HUES48 (cell line): Measurements from ENCODE around the gene CTBP2.

Experiments
- H3K27ac ChIP-seq: one replicate; pipeline ENCODE4 v1.7.0; 2013; ENCODE audit warnings: low read depth, low read length, inconsistent platforms
- H3K27me3 ChIP-seq: 2 replicates; pipeline ENCODE4 v1.6.1; 2013; ENCODE audit warnings: mild to moderate bottlenecking, low read length; ENCODE audit not compliant: control insufficient read depth, insufficient read depth
- H3K36me3 ChIP-seq: 2 replicates; pipeline ENCODE4 v1.6.1; 2013; ENCODE audit warnings: low read length; ENCODE audit not compliant: control insufficient read depth, insufficient read depth
- H3K4me1 ChIP-seq: 2 replicates; pipeline ENCODE4 v1.6.1; 2013; ENCODE audit warnings: mild to moderate bottlenecking, low read length; ENCODE audit not compliant: control insufficient read depth, insufficient read depth
- H3K4me3 ChIP-seq: 2 replicates; pipeline ENCODE4 v1.5.1; 2013; ENCODE audit warnings: mild to moderate bottlenecking, low read depth, low read length
- H3K9ac ChIP-seq: 2 replicates; pipeline ENCODE4 v1.6.1; 2013; ENCODE audit warnings: mild to moderate bottlenecking, low read depth, low read length, moderate library complexity
- H3K9me3 ChIP-seq: 2 replicates; pipeline ENCODE4 v1.6.1; 2013; ENCODE audit warnings: low read length; ENCODE audit not compliant: control insufficient read depth, insufficient read depth

Gene CTBP2

GRCh38 chr10:125021686-125022344 is 138.5 kb downstream of the CTBP2 start:
- Histone ChIP-seq H3K27me3 (no peaks in the 10 kb centered on the region), H3K36me3 (peaks cover 85% of the 10 kb centered on the region), H3K9ac (no peak overlapping the region), H3K4me3 (no peak overlapping the region), H3K9me3 (peaks cover 3% of the 10 kb centered on the region; the same call in 1 of the 2 replicates), H3K4me1 (peaks cover 2% of the 10 kb centered on the region; the same call in 1 of the 2 replicates), H3K27ac (no peak overlapping the region)

GRCh38 chr10:125020871-125021270 is 139.5 kb downstream of the CTBP2 start:
- H3K9ac ChIP-seq: no peak overlapping the region
- H3K9me3 ChIP-seq: peaks cover 3% of the 10 kb centered on the region; the same call in 1 of the 2 replicates
- H3K27me3 ChIP-seq: no peaks in the 10 kb centered on the region
- H3K4me1 ChIP-seq: peaks cover 2% of the 10 kb centered on the region; the same call in 1 of the 2 replicates
- H3K27ac ChIP-seq: no peak overlapping the region
- H3K36me3 ChIP-seq: peaks cover 83% of the 10 kb centered on the region
- H3K4me3 ChIP-seq: no peak overlapping the region

- peaks cover 3% of the 10 kb centered on the region; the same call in 1 of the 2 replicates for H3K9me3 ChIP-seq
- H3K9ac ChIP-seq: no peak overlapping the region
- H3K36me3 ChIP-seq: peaks cover 83% of the 10 kb centered on the region
- H3K27ac ChIP-seq: no peak overlapping the region
- H3K4me1 ChIP-seq: peaks cover 2% of the 10 kb centered on the region; the same call in 1 of the 2 replicates
- H3K27me3 ChIP-seq: no peaks in the 10 kb centered on the region
- no peak overlapping the region for H3K4me3 ChIP-seq
Measured at GRCh38 chr10:125020386-125020785, 140.0 kb downstream of the CTBP2 start.

GRCh38 chr10:125018576-125019143 is 141.7 kb downstream of the CTBP2 start:
- H3K9ac ChIP-seq: no peak overlapping the region
- H3K4me1 ChIP-seq: peaks cover 2% of the 10 kb centered on the region; the same call in 1 of the 2 replicates
- H3K36me3 ChIP-seq: peaks cover 82% of the 10 kb centered on the region
- H3K9me3 ChIP-seq: peaks cover 3% of the 10 kb centered on the region; the same call in 1 of the 2 replicates
- H3K4me3 ChIP-seq: no peak overlapping the region
- no peaks in the 10 kb centered on the region for H3K27me3 ChIP-seq
- H3K27ac ChIP-seq: no peak overlapping the region

GRCh38 chr10:125017547-125018298 is 142.6 kb downstream of the CTBP2 start:
- no peaks in the 10 kb centered on the region for H3K27me3 ChIP-seq
- H3K27ac ChIP-seq: no peak overlapping the region
- H3K9me3 ChIP-seq: peaks cover 3% of the 10 kb centered on the region; the same call in 1 of the 2 replicates
- H3K4me3 ChIP-seq: no peak overlapping the region
- H3K36me3 ChIP-seq: peaks cover 82% of the 10 kb centered on the region
- no peak overlapping the region for H3K9ac ChIP-seq
- H3K4me1 ChIP-seq: peaks cover 2% of the 10 kb centered on the region; the same call in 1 of the 2 replicates

- H3K36me3 ChIP-seq: peaks cover 83% of the 10 kb centered on the region
- H3K9me3 ChIP-seq: 0 out of 2 replicates have a peak, but pooled peaks cover 3% of the 10 kb centered on the region
- H3K4me3 ChIP-seq: no peak overlapping the region
- H3K27me3 ChIP-seq: no peaks in the 10 kb centered on the region
- peaks cover 2% of the 10 kb centered on the region; the same call in 1 of the 2 replicates for H3K4me1 ChIP-seq
- H3K27ac ChIP-seq: no peak overlapping the region
- H3K9ac ChIP-seq: no peak overlapping the region
Measured at GRCh38 chr10:125016611-125017202, 143.7 kb downstream of the CTBP2 start.

- Histone ChIP-seq H3K9ac (no peak overlapping the region), H3K9me3 (0 out of 2 replicates have a peak, but pooled peaks cover 3% of the 10 kb centered on the region), H3K27me3 (no peaks in the 10 kb centered on the region), H3K4me3 (no peak overlapping the region), H3K36me3 (peaks cover 77% of the 10 kb centered on the region), H3K4me1 (peaks cover 2% of the 10 kb centered on the region; the same call in 1 of the 2 replicates), H3K27ac (no peak overlapping the region)
Measured at GRCh38 chr10:125016123-125016522, 144.2 kb downstream of the CTBP2 start.

GRCh38 chr10:125015356-125015944 is 144.9 kb downstream of the CTBP2 start:
- no peak overlapping the region for H3K27ac ChIP-seq

GRCh38 chr10:125014836-125015355 is 145.5 kb downstream of the CTBP2 start:
- H3K27ac ChIP-seq: no peak overlapping the region
- no peak overlapping the region for H3K9ac ChIP-seq
- H3K27me3 ChIP-seq: no peaks in the 10 kb centered on the region
- H3K4me1 ChIP-seq: peaks cover 10% of the 10 kb centered on the region
- H3K9me3 ChIP-seq: no peaks in the 10 kb centered on the region
- H3K4me3 ChIP-seq: no peak overlapping the region
- H3K36me3 ChIP-seq: peaks cover 65% of the 10 kb centered on the region

More at GRCh38 chr10:125015356-125015944, 144.9 kb downstream of the CTBP2 start:
- Histone ChIP-seq H3K9me3 (0 out of 2 replicates have a peak, but pooled peaks cover 3% of the 10 kb centered on the region), H3K27me3 (no peaks in the 10 kb centered on the region), H3K4me1 (peaks cover 4% of the 10 kb centered on the region), H3K36me3 (peaks cover 70% of the 10 kb centered on the region), H3K4me3 (no peak overlapping the region), H3K9ac (no peak overlapping the region)
